ENCODE measurements around the gene NPM1. TPM values are rescaled to one million over a fixed set of nuclear protein-coding genes. Genes with fewer than 3 reads are reported as not detected.

The NPM1 gene
- total and polyA plus RNA-seq, 2 of the 13 experiments (the other 11 are each of a cell fraction or from before 2014, with no cell fraction given) = 2,047 to 3,353 TPM

GRCh38 chr5:171387345-171387969 is at the start of gene NPM1 (continued):
- TF ChIP-seq ZFP36L2 (CRISPR knock-in tag; IDR thresholded peaks at IDR 0.05) = no peak
- no peak for TF ChIP-seq ZNF704 (CRISPR knock-in tag; IDR thresholded peaks at IDR 0.05; ENCODE audit: borderline replicate concordance)
- peak; percentile 74; the same call in 1 of the 2 replicates for TF ChIP-seq ZNF709 (CRISPR knock-in tag; IDR thresholded peaks at IDR 0.05)
- no peak for TF ChIP-seq NFE2L1 (CRISPR knock-in tag; IDR thresholded peaks at IDR 0.05; ENCODE audit: borderline replicate concordance)
- no peak for TF ChIP-seq ZNF205 (CRISPR knock-in tag; IDR thresholded peaks at IDR 0.05)
- peak; percentile 70 for TF ChIP-seq ZNF639 (CRISPR knock-in tag; conservative IDR thresholded peaks at IDR 0.05)
- TF ChIP-seq NFAT5 (CRISPR knock-in tag; IDR thresholded peaks at IDR 0.05) = no peak
- TF ChIP-seq NFYC (CRISPR knock-in tag; IDR thresholded peaks at IDR 0.05) = peak; percentile 32; the same call in 1 of the 2 replicates
- no peak for TF ChIP-seq U2AF1 (optimal IDR thresholded peaks at IDR 0.05; ENCODE audit: low read depth, low read length)
- TF ChIP-seq MAX (IDR thresholded peaks at IDR 0.05) = peak; percentile 89
- no peak for TF ChIP-seq BCLAF1 (IDR thresholded peaks at IDR 0.05)
- TF ChIP-seq ZNF747 (CRISPR knock-in tag; IDR thresholded peaks at IDR 0.05; ENCODE audit: borderline replicate concordance) = peak; percentile 93
- TF ChIP-seq ZHX1 (CRISPR knock-in tag; IDR thresholded peaks at IDR 0.05; ENCODE audit: low read depth) = peak; percentile 91
- peak; percentile 51; the same call in 1 of the 2 replicates for TF ChIP-seq KDM5B (CRISPR knock-in tag; IDR thresholded peaks at IDR 0.05; ENCODE audit: borderline replicate concordance)
- TF ChIP-seq SIX4 (CRISPR knock-in tag; IDR thresholded peaks at IDR 0.05) = peak; percentile 43; the same call in 1 of the 2 replicates

Data from HepG2 (cell line).